ENCODE data around the gene CLUH.

The CLUH gene

GRCh38 chr17:2705263-2705662, 6.3 kb downstream of the CLUH start:
- no peaks in the 10 kb centered on the region for H3K27me3 ChIP-seq (ENCODE audit: insufficient read depth, low read length)
- H2AFZ ChIP-seq (ENCODE audit: insufficient read depth, low read length, poor library complexity) = no peak overlapping the region
- H3K23ac ChIP-seq (ENCODE audit: low read length) = no peak overlapping the region
- H2BK12ac ChIP-seq (ENCODE audit: low read length) = no peak overlapping the region
- H3K4ac ChIP-seq (ENCODE audit: low read depth, low read length) = no peak overlapping the region
- no peak overlapping the region for H3K27ac ChIP-seq (ENCODE audit: low read depth, low read length)
- H3K9ac ChIP-seq (ENCODE audit: low read length) = no peak overlapping the region
- no peak for DNase-seq
- no peak overlapping the region for H3K4me3 ChIP-seq (ENCODE audit: low read depth, low read length)
- peaks cover 30 to 41% of the 10 kb centered on the region in 2 experiments for H3K36me3 ChIP-seq (ENCODE audit: control insufficient read depth in 1 of 2, insufficient read depth in 2 of 2, low read length in 2 of 2)
- peaks cover 8 to 14% of the 10 kb centered on the region in 2 experiments for H3K4me1 ChIP-seq (ENCODE audit: control insufficient read depth in 1 of 2, insufficient read depth in 2 of 2, low read length in 2 of 2)
- no peak overlapping the region for H4K91ac ChIP-seq (ENCODE audit: low read depth, low read length)
- no peak overlapping the region for H3K14ac ChIP-seq (ENCODE audit: low read length)
- H3K9me3 ChIP-seq (ENCODE audit: insufficient read depth, low read depth, low read length) = no peaks in the 10 kb centered on the region
- H3K79me1 ChIP-seq (ENCODE audit: low read length) = no peaks in the 10 kb centered on the region
- H2BK120ac ChIP-seq (ENCODE audit: insufficient read depth, low read length, poor library complexity) = no peak overlapping the region
- H4K12ac ChIP-seq (ENCODE audit: low read depth, low read length) = no peak overlapping the region
- no CpG with 5 or more reads among the region's 7 CpGs for WGBS (ENCODE audit: extremely low coverage, insufficient coverage, insufficient read length)
- H2AK5ac ChIP-seq (ENCODE audit: low read length) = no peak overlapping the region
- no peak overlapping the region for H4K8ac ChIP-seq (ENCODE audit: low read depth, low read length)
- H3K79me2 ChIP-seq (ENCODE audit: control insufficient read depth, insufficient read depth, low read length, poor library complexity) = peaks cover 6% of the 10 kb centered on the region
- no peak overlapping the region for H2BK5ac ChIP-seq (ENCODE audit: low read depth, low read length, poor library complexity)
- no peak overlapping the region for H3K18ac ChIP-seq (ENCODE audit: low read length)
- no peak overlapping the region for H3K4me2 ChIP-seq (ENCODE audit: low read length)

- Histone ChIP-seq H3K18ac (ENCODE audit: low read length) (no peak overlapping the region), H3K23ac (ENCODE audit: low read length) (no peak overlapping the region), H3K14ac (ENCODE audit: low read length) (no peak overlapping the region), H2BK120ac (ENCODE audit: insufficient read depth, low read length, poor library complexity) (no peak overlapping the region), H3K79me2 (ENCODE audit: control insufficient read depth, insufficient read depth, low read length, poor library complexity) (peaks cover 6% of the 10 kb centered on the region), H3K36me3 (ENCODE audit: control insufficient read depth in 1 of 2, insufficient read depth in 2 of 2, low read length in 2 of 2) (peaks cover 34 to 45% of the 10 kb centered on the region in 2 experiments), H3K27me3 (ENCODE audit: insufficient read depth, low read length) (no peaks in the 10 kb centered on the region), H3K4me3 (ENCODE audit: low read depth, low read length) (no peak overlapping the region), H3K79me1 (ENCODE audit: low read length) (no peaks in the 10 kb centered on the region), H3K4me2 (ENCODE audit: low read length) (no peak overlapping the region), H3K27ac (ENCODE audit: low read depth, low read length) (no peak overlapping the region), H2AFZ (ENCODE audit: insufficient read depth, low read length, poor library complexity) (no peak overlapping the region), H4K12ac (ENCODE audit: low read depth, low read length) (no peak overlapping the region), H3K9ac (ENCODE audit: low read length) (no peak overlapping the region), H2BK5ac (ENCODE audit: low read depth, low read length, poor library complexity) (no peak overlapping the region), H3K9me3 (ENCODE audit: insufficient read depth, low read depth, low read length) (no peaks in the 10 kb centered on the region), H3K4ac (ENCODE audit: low read depth, low read length) (no peak overlapping the region), H4K8ac (ENCODE audit: low read depth, low read length) (no peak overlapping the region), H2AK5ac (ENCODE audit: low read length) (no peak overlapping the region), H3K4me1 (ENCODE audit: control insufficient read depth in 1 of 2, insufficient read depth in 2 of 2, low read length in 2 of 2) (peaks cover 8 to 10% of the 10 kb centered on the region in 2 experiments), H4K91ac (ENCODE audit: low read depth, low read length) (no peak overlapping the region), H2BK12ac (ENCODE audit: low read length) (no peak overlapping the region)
- no CpG with 5 or more reads among the region's 4 CpGs for WGBS (ENCODE audit: extremely low coverage, insufficient coverage, insufficient read length)
- DNase-seq = no peak
Observed at GRCh38 chr17:2704890-2705248, 6.7 kb downstream of the CLUH start.

DNA sequence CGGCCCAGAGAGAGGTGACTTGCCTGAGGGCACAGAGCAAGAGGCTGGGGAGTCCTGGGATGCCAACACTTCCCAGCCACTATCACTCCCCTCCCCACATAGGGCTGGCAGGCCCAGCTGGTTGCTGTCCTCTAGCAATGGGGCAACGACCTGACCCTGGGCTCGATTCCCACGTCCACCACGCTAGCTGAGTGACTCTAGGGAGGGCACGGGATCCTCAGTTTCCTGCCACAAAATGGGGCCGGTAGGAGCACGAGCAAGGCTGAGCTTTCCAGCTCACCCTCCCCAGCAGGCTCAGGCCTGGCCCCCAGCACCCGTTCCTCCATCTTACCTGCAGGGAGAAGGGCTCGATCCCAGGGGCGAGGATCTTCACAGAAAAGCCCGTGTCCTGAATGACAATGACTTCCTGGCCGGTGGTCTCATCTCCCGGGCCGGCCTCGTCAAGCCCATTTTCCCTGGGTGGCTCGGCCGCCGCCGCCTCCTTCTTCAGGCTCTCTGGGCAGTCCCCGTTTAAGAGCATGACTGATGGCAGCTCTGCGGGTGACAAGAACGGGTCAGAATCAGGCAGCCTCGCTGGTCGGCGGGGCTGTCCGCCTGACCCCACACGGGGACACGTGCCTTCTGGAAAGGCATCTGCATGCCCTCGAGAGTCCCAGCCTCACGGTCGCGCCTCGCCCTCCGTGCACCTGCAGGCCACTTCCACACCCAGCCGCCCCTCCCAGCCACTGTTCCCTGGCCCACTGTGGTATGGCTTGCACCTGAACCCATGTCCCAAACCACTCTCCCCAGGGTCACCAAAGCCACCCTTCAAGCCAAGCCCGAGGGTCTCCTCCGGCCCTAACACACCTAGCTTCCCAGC, 7.3 kb downstream of the CLUH start:
- Histone ChIP-seq H3K23ac (ENCODE audit: low read length) (no peak overlapping the region), H3K79me2 (ENCODE audit: control insufficient read depth, insufficient read depth, low read length, poor library complexity) (peaks cover 6% of the 10 kb centered on the region), H4K12ac (ENCODE audit: low read depth, low read length) (no peak overlapping the region), H4K91ac (ENCODE audit: low read depth, low read length) (no peak overlapping the region), H3K4me1 (ENCODE audit: control insufficient read depth in 1 of 2, insufficient read depth in 2 of 2, low read length in 2 of 2) (peaks cover 4 to 5% of the 10 kb centered on the region in 2 experiments), H2BK120ac (ENCODE audit: insufficient read depth, low read length, poor library complexity) (no peak overlapping the region), H3K4me3 (ENCODE audit: low read depth, low read length) (no peak overlapping the region), H3K27me3 (ENCODE audit: insufficient read depth, low read length) (no peaks in the 10 kb centered on the region), H3K79me1 (ENCODE audit: low read length) (no peaks in the 10 kb centered on the region), H3K14ac (ENCODE audit: low read length) (no peak overlapping the region), H4K8ac (ENCODE audit: low read depth, low read length) (no peak overlapping the region), H2BK5ac (ENCODE audit: low read depth, low read length, poor library complexity) (no peak overlapping the region), H2BK12ac (ENCODE audit: low read length) (no peak overlapping the region), H3K27ac (ENCODE audit: low read depth, low read length) (no peak overlapping the region), H3K4ac (ENCODE audit: low read depth, low read length) (no peak overlapping the region), H3K9ac (ENCODE audit: low read length) (no peak overlapping the region), H3K18ac (ENCODE audit: low read length) (no peak overlapping the region), H3K9me3 (ENCODE audit: insufficient read depth, low read depth, low read length) (no peaks in the 10 kb centered on the region), H2AK5ac (ENCODE audit: low read length) (no peak overlapping the region), H2AFZ (ENCODE audit: insufficient read depth, low read length, poor library complexity) (no peak overlapping the region), H3K36me3 (ENCODE audit: control insufficient read depth in 1 of 2, insufficient read depth in 2 of 2, low read length in 2 of 2) (peaks cover 35 to 45% of the 10 kb centered on the region in 2 experiments), H3K4me2 (ENCODE audit: low read length) (no peak overlapping the region)
- no peak for DNase-seq
- WGBS (ENCODE audit: extremely low coverage, insufficient coverage, insufficient read length) = no CpG with 5 or more reads among the region's 38 CpGs

- Histone ChIP-seq H4K12ac (ENCODE audit: low read depth, low read length) (no peak overlapping the region), H3K36me3 (ENCODE audit: control insufficient read depth in 1 of 2, insufficient read depth in 2 of 2, low read length in 2 of 2) (peaks cover 35 to 47% of the 10 kb centered on the region in 2 experiments), H3K4ac (ENCODE audit: low read depth, low read length) (no peak overlapping the region), H3K9me3 (ENCODE audit: insufficient read depth, low read depth, low read length) (no peaks in the 10 kb centered on the region), H3K79me1 (ENCODE audit: low read length) (no peaks in the 10 kb centered on the region), H3K9ac (ENCODE audit: low read length) (no peak overlapping the region), H2AFZ (ENCODE audit: insufficient read depth, low read length, poor library complexity) (no peak overlapping the region), H3K18ac (ENCODE audit: low read length) (no peak overlapping the region), H3K27ac (ENCODE audit: low read depth, low read length) (no peak overlapping the region), H2BK120ac (ENCODE audit: insufficient read depth, low read length, poor library complexity) (no peak overlapping the region), H3K4me2 (ENCODE audit: low read length) (no peak overlapping the region), H4K91ac (ENCODE audit: low read depth, low read length) (no peak overlapping the region), H3K27me3 (ENCODE audit: insufficient read depth, low read length) (no peaks in the 10 kb centered on the region), H2BK5ac (ENCODE audit: low read depth, low read length, poor library complexity) (no peak overlapping the region), H3K79me2 (ENCODE audit: control insufficient read depth, insufficient read depth, low read length, poor library complexity) (peaks cover 2% of the 10 kb centered on the region), H2BK12ac (ENCODE audit: low read length) (no peak overlapping the region), H2AK5ac (ENCODE audit: low read length) (no peak overlapping the region), H3K23ac (ENCODE audit: low read length) (no peak overlapping the region), H3K4me1 (ENCODE audit: control insufficient read depth in 1 of 2, insufficient read depth in 2 of 2, low read length in 2 of 2) (no peaks in the 10 kb centered on the region), H3K4me3 (ENCODE audit: low read depth, low read length) (no peak overlapping the region), H4K8ac (ENCODE audit: low read depth, low read length) (no peak overlapping the region), H3K14ac (ENCODE audit: low read length) (no peak overlapping the region)
- DNase-seq = no peak
- WGBS (ENCODE audit: extremely low coverage, insufficient coverage, insufficient read length) = no CpG with 5 or more reads among the region's 16 CpGs
Observed at GRCh38 chr17:2703606-2704005, 8.0 kb downstream of the CLUH start.

Measured in trophoblast cell (in vitro differentiated cells and primary cell).